HG02798 (cell line): ENCODE data around the gene KLK8.

Experiments used
- ATAC-seq: cut with Tn5 transposase; IDR thresholded peaks from one replicate; pipeline ENCODE4 v1.9.1; 2021; ENCODE audit warnings: mild to moderate bottlenecking; ENCODE audit not compliant: unreplicated experiment, poor library complexity

KLK8 gene, protein sequence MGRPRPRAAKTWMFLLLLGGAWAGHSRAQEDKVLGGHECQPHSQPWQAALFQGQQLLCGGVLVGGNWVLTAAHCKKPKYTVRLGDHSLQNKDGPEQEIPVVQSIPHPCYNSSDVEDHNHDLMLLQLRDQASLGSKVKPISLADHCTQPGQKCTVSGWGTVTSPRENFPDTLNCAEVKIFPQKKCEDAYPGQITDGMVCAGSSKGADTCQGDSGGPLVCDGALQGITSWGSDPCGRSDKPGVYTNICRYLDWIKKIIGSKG

DNA sequence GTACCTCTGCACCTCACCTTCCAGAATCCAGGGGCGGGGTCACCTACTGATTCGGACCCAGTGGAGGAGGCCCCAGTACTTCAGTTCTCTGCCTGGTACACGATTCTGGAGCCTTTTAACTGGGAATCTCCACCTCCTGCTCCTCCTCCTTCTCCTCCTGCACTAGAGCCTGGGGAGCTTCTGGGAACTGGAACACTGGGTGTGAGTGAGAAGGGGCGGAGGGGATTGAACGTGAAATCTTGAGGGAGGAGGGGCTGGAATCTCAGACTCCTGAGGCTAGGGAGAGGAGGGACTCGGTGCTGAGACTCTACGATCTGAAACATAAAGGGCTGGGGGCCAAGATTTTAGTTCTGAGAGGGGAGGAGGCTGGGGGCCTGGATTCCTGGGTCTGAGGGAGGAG is at the start of gene KLK8:
KLK8 (minus strand) TSS at position 90 of the 400 bp plus-strand sequence. CDS start 437 bp downstream, outside the sequence.
- ATAC-seq: no peak

DNA sequence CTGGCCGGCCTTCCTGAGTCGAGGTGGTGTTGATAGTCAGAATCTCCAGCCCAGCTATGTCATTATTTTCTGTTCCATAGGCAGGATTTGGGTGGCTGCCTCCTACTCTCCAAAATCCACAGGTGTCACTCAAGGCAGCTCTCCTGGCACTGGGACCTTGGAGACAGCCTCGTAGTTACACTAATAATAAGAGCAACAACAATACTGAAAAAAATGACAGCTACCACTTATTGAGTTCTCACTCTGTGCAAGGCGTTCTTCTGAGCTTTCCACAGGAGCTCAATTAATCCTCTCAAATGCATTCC is 45.6 kb upstream of the KLK8 start:
- no peak for ATAC-seq

DNA sequence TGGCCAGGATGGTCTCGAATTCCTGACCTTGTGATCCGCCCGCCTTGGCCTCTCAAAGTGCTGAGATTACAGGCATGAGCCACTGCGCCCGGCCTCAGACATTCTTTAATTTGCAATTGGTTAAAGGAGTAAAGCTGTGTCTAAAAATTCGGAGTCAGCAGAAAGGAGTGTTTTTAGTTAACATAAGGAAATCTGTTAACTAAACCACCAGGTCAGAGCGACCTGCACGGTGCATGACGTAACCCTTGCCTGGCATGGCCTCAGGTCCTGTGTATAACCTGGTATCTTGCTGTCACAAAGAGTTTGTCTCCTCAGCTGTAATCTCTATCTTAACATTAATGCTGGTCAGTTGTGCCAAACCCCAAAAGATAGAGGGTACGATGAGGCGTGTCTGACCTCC is 42.9 kb upstream of the KLK8 start:
- no peak for ATAC-seq

DNA sequence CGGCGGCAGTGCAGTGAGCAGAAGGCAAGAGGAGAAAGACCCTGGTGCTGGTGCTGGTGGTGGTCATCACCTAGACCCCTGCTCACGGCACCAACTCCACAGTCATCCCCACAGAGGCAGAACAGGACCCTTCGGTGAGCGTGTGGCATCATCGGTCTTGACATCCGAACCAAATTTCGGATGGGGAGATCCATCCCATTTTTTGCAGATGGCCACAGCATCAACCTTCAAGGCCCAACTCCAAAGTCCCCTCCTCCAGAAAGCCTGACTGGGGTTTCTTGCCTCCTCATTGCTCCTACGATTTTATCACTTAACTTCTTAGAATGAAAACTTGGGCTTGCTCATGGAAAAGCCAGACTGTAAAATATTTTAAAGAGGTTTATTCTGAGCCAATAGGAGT is 42.1 kb upstream of the KLK8 start:
- ATAC-seq: no peak

DNA sequence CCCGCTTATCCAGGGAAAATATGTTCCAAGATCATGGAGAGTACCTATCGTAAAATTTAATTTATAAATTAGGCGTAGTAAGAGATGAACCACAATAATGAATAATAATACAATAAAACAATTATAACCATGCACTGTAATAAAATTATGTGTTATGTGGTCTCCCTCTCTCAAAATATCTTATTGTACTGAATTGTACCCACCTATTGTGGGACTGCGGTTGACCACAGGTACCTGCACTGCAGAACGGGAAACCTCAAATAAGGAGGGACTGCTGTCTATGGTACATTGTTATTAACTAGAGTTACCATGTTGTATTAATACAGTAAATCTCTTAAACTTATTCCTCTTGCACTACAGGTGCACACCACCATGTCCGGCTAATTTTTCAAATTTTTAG is 38.7 kb upstream of the KLK8 start:
- ATAC-seq: no peak

DNA sequence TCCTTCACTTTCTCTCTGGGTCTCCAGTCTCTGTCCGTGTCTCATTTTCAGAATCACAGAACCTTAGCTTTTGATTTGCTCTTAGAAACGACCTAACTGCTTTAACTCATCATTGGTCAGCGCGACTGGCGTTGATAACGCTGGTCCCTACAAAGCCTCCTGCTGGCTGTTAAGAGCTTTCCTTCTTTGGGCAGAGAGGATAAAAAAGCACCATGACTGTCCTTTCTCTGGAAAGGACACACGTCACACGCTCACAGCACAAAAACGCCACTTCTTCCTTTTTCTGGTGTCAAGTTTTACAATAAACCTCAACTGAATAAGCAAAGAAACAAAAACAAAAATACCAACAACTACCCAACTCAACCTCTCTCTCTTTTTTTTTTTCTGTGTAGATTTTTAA is 35.1 kb upstream of the KLK8 start:
- no peak for ATAC-seq

DNA sequence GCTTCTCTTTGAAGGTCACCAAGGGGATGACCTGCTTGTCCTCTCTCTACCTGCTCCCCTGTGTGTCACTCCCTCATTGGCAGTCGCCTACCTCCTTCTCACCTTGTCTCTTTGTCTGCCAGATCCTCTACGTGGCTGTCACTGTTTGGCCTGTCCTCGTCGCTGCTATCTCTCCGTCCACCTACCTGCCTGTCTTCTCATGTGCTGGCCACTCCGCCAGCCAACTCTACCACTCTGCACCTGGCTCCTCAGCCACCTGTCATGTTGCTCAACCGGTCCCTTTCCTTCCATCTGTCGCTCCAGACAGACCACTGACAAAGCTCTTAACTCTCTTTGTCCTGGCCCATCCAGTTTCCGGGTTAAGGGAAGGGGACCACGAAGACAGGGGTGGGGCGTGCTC is 33.3 kb upstream of the KLK8 start, which contains the start of gene KLK12:
KLK12 (minus strand) TSS at position 299 of the 400 bp plus-strand sequence. CDS start 381 bp downstream, outside the sequence.
- ATAC-seq: no peak

DNA sequence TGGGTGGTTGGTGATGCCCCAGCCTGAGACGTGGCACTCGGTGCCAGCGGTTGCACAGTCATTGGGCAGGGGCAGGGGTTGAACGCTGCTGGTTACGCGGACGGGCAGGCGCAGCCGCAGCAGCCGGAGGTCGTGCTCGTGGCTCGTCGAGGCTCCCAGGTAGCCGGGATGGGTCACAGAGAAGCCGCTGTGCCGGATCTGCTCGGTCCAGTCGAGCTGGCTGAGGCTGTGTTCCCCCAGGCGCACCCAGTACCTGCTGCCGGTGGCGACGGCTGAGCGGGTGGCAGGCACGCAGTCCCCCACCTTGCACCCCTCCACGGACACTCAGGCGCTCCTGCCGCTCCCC is 30.4 kb upstream of the KLK8 start:
- ATAC-seq: no peak

DNA sequence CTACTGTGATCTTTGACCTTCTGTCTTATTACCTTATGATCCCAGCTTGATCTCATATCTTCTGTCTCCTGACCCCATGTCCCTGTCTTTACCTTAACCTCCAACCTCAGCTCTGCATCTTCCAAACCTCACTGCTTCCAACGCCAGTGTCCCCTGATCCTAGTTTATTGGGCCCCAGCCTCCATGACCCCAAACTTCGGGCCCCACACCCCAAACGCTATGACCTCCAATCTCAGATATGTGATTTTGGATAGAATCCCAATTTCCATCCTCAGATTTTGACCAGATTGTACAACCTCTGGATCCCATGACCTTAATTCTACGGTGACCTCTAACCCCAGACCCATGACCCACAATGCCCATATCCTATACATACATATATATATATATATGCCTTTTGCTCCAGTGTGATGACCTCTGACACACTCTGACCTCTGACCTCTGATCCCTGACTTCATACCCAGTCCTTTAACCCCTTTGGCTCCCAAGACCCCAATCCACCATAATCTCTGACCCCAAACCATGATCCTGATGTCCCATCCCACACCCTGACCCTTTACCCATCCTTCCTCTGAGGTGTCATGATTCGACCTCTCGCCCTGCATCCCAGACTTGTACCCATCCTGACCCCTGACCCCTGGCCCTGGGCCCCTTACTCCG is 29.9 kb upstream of the KLK8 start:
- no peak for ATAC-seq

DNA sequence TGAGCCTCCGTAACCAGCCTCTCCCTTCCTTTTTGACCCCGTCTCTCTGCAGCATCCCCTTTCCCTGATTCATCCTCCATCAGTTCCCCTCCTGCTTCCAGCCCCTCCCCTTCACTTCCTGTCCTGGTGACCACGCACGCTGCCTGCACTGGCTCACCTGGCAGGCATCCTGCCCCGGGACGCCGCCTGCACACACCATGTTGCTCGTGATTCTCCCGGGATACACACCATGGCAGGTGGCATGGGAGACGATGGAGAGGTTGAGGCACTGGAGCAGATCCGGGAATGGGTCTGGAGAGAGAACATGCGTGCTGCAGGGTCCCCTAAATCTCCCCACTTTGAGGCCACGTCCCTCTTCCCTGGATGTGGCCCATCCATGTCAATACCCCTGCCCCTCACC is 29.2 kb upstream of the KLK8 start:
- ATAC-seq: no peak

DNA sequence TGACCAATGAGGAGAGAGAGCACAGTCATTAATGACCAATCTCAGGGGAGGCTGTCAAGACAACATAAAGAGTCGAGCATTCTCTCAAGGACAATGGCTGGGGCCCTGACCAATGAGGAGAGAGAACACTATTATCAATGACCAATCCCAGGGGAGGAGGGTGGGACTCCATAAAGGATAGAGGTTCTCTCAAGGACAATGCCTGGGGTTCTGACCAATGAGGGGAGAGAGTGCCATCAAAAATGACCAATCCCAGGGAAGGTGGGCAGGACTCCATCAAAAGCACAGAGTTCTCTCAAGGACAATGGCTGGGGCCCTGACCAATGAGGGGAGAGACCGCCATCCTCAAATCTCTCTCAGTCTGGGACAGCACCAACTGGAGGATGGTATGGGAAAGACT is 28.3 kb upstream of the KLK8 start:
- no peak for ATAC-seq

DNA sequence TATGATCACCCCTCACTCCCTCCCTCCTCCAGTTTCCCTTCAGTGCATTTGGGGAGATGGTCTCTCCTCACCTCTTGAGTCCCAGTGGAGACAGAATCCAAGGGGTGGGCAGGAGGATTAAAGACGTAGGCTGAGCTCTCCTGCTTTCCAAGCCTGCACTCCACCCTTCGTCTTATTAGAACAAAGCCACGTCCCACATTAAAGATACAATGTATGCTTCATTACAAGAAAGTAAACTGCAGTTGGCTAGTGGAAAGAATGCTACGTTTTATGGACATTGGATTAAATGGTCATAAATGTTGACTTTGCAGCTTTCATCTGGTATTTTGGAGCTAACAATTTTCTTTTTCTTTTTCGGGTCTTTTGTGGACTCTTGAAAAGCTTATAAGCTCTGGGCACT is 26.5 kb upstream of the KLK8 start:
- no peak for ATAC-seq

DNA sequence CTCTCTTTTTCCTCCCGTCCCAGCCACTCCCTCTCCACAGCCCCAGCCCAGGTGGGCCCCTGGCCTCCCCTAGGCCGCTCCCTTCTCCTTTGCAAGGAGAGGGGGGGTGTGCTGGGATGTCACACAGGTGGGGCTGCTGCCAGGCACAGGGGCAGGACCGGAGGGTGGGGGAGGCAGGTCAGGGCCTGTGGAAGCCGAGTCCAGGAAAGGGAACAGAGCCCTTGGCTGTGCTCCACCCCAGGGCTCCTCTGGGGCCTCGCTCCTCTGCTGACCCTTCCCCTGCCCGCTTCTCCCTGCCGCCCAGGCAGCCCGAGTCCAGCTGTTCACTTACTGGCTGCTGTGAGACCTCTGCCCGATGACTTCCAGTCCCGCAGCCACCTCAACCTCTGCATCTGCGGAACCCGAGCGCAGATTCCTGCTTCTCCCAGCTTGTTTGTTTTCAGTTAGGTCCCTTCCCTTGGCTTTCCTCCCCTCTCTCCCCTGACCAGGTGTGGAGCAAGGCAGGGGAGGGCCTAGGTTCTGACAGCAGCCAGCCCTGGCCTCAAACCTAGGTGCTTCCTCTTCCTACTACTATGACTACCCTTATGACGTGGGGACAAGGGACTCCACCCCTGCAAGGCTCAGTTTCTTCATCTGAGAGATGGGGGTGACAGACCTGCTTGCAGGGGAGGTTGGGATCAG is 25.9 kb upstream of the KLK8 start:
- ATAC-seq: no peak

DNA sequence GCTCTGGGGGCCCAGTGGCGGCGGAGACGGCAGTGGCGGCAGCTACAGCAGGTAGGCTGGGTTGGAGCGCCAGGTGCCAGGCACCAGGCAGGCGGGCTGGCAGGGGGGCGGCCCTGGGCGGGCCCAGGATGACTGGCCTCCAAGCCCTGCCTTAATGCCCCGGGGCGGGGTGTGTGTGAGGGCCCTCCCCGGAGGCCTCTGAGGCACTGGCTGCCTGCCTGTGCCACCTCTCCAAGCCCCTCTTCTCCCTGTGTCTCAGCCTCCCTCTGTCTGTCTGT is 25.1 kb upstream of the KLK8 start, which contains the start of gene KLK11:
KLK11 (minus strand) TSS at position 63 of the 278 bp plus-strand sequence. CDS start 985 bp downstream, outside the sequence.
- ATAC-seq: no peak

DNA sequence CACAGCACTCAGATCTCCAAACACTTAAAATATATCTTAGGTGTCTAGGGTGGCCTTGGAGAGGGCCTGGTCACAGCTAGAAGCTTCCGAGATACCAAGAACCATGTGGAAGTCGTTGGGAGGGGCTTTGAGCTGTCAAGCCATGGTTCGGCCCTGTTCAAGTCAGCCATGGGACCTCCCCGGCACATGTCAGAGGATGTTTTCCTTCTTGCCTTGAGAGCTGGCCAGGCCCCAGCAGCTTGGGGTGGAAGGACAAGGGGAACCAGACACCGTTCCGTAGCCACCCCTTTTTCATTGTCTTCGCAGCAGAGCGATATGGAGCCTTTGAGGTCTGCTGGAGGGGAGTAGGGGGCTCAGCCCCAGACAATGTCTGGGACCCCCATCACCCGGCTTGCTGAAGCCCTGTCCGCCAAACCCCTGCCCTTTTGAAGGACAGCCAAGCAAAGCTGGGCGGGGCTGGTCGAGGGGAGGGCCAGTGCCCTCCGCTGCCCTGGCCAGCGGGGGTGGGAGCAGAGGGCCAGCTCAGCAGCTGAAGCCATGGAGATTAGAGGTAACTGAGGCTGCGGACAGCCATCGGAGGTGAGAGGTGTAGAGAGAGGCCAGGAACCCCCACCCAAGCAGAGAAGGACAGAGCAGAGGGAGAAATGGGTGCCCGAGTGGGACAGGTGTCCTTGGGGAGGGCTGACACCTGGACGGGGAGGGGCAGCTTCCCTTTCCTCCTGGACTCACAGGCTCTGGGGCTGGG is 24.6 kb upstream of the KLK8 start:
- ATAC-seq: no peak

DNA sequence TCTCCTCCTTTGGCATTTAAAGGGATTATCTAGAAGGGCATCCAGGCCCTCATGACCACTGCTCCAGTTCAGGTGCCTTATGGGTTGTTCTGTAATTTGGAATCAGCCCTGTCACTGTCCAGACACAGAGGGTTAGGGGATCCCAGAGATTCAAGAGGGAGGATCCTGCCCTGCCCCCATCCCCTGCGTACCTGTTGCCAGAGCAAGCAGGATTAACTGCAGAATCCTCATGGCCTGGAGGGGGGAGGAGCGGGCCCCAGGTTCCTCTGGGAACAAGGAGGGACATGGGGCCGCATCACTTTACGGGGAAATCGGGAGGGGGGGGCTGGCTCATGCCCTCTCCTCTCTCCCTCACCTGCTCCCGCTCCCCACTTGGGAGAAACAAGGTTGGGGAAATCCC is 24.0 kb upstream of the KLK8 start:
- no peak for ATAC-seq

DNA sequence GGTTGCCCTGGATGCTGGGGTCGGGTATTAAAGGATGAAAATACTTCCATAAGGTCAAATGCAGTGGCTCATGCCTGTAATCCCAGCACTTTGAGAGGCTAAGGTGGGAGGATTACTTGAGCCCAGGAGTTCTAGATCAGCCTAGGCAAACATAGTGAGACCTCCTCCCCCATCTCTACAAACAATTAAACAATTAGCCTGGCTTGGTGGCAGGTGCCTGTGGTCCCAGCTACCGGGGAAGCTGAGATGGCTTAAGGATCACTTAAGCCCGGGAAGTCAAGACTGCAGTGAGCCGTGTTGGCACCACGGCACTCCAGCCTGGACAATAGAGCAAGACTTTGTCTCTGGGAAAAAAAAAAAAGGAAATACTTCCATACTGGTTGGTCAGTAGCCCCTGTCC is 23.5 kb upstream of the KLK8 start:
- ATAC-seq: no peak

DNA sequence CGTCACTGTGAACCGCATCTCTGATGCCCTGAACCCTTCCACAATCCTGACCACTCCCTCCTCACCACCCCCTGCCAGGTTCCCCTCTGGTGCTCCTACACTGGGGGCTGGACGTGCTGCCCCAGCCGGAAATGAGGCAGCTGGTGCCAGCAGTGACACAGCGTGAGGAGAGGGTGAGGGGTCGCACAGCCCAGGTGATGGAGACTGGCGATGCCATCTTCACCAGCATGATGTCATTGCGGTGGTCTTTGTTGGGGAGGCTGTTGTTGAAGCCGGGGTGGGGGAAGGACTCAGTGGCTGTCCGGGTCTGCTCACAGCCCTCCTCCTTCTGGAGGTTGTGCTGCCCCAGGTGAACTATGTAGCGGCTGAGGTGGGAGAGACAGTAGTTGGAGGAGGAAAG is 22.5 kb upstream of the KLK8 start:
- ATAC-seq: no peak

DNA sequence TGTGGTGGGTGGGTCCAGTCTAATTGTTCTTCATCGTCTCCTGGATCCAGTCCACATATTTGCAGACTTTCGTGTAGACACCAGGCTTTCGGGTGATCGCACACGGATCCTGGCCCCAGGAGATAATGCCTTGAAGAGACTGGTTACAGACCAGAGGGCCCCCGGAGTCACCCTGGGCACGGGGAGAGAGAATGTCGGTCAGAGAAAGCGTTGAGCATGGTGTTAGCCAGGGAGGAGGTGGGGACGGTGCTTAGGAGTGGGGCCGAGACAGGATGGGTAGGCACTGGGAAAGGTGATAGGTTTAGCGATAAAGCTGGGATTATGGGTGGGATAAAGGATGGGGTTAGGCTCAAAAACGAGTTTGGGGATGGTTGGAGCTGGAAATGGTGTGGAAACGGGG is 21.1 kb upstream of the KLK8 start:
- ATAC-seq: no peak

DNA sequence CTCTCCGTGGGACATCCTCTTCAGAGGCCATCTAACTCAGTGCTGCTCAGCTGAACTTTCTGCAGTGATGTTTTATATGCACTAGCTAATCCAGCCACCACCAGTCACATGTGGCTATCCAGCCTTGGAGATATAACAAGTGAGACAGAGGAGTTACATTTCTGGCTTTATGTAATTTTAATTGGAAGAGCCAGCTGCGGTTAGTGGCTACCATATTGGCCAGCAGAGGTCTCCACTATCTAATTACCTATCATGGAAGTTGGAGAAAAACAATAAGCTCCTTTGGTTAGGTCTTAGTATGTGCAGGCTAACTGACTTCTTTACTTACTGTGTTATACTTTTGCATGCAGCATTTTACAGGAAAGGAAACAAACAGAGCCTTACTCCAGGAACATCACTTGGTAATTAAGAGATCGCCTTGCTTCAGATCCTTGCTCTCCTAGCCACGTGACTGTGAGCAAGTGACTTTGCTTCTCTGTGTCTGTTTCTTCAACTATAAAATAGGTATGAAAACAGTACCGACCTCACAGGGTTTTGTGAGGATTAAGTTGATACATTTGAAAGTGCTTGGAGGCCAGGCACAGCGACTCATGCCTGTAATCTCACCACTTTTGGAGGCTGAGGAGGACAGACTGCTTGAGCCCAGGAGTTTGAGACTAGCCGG is 19.7 kb upstream of the KLK8 start:
- no peak for ATAC-seq

DNA sequence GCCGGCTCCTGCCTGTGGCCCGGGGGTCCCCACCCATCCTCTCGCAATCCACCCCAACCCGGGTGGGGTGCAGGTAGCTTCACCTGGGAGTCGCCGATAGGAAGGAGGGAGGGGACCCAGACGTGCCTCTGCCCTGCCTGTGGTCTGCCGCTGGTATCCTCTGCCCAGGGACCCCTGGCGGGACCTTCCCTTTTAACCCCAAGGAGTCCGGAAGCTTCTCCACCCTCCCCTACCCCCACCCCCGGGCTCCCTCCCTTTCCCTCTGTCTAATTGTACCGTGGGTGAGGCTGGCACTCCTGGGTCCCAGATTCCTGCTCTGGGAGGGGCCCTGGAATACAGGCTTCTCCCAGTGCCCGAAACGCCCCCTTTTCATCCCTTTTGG is 18.1 kb upstream of the KLK8 start, which contains the start of gene KLK10:
KLK10 (minus strand) TSS at position 166 of the 382 bp plus-strand sequence. CDS start 579 bp downstream, outside the sequence.
- no peak for ATAC-seq
